ENCODE measurements around the gene IL11. TPM values are rescaled to one million over a fixed set of nuclear protein-coding genes. Genes with fewer than 3 reads are reported as not detected.

The IL11 gene
- total RNA-seq, 1 donor from 2014 or later, result not detected

GRCh38 chr19:55392820-55393761 lies 22.8 kb upstream of the IL11 start:
- no peak for DNase-seq (ENCODE audit: low spot score)
- intact Hi-C loops (cut with DNase I), result no loop called here

- no peak for DNase-seq (ENCODE audit: low spot score)
- intact Hi-C loops (cut with DNase I), result no loop called here
Measured at GRCh38 chr19:55391702-55392615, 21.7 kb upstream of the IL11 start.

DNA sequence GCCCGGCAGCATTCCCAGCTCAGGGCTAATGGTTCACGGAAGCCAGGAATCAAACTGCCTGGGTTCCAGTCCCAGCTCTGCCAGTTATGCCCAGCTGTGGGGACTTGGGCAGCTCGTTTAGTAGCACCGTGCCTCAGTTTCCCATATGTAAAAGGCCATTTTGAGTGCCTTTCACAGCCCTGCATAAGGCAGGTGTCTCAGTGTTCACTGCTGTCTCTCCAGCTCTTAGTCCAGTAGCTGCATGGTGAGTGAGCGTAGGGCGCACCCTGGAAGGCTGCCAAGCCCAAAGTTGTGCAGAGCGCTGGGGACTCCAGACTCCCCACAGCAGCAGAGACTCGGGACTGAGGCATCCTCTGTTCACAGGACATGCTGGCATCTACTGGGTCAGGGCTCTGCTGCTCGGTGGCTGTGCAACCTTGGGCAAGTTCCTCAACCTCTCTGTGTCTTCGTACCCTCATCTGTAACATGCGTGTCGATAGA lies 21.0 kb upstream of the IL11 start:
- intact Hi-C loops (cut with DNase I), result no loop called here
- no peak for DNase-seq (ENCODE audit: low spot score)

DNA sequence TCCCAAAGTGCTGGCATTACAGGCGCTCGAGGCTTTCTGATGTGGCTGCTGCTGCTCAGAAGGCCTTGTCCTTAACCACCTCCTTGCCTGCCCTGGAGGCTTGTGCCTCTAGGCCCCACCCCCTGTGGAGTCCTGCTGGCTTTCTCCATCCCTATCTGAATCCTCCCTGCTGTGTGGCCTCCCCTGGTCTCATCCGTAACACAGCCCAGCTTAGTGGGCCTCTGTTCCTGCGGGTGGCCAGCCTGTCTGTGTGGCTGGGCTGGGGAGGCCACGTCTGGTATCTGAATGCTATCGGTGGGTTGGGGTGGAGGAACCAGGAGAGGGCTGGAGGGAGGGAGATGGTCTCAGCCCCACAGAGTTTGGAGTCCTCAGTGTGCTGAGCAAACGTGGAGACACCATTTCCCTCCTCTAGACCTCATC lies 20.2 kb upstream of the IL11 start:
- DNase-seq (ENCODE audit: low spot score), result no peak
- intact Hi-C loops (cut with DNase I), result no loop called here

DNA sequence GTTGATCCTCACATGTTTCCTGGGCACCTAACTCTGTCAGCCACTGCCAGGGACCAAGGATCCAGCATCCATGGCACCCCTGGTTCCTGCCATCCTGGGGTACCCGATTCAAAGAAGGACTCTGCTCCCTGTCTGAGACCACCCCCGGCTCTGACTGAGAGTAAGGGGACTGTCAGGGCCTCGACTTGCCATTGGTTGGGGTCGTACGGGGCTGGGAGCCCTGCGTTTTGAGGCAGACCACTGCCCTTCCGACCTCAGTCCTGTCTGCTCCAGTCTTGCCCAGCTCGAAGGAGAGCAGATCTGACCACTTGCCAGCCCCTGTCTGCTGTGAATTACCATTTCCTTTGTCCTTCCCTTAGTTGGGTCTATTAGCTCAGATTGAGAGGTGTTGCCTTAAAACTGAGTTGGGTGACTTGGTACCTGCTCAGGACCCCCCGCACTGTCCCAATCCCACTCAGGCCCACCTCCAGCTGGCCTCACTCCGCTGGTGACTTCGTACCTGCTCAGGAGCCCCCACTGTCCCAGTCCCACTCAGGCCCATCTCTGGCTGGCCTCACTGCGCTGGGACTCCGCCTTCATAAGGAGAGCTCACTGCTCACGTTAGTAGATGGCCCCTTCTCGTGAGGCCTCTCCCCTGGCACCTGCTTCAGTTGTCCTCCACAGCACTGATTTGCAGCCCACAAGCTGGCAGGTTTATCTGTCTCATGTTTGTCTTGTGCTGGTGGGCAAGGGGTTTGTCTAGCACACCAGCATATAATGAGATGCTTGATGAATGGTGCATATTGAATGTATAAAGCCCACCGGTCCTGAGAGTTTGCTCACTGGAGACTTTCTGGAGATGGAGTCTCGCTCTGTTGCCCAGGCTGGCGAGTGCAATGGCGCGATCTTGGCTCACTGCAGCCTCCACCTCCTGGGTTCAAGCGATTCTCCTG lies 19.4 kb upstream of the IL11 start:
- intact Hi-C loops (cut with DNase I), result no loop called here
- DNase-seq (ENCODE audit: low spot score), result no peak

DNA sequence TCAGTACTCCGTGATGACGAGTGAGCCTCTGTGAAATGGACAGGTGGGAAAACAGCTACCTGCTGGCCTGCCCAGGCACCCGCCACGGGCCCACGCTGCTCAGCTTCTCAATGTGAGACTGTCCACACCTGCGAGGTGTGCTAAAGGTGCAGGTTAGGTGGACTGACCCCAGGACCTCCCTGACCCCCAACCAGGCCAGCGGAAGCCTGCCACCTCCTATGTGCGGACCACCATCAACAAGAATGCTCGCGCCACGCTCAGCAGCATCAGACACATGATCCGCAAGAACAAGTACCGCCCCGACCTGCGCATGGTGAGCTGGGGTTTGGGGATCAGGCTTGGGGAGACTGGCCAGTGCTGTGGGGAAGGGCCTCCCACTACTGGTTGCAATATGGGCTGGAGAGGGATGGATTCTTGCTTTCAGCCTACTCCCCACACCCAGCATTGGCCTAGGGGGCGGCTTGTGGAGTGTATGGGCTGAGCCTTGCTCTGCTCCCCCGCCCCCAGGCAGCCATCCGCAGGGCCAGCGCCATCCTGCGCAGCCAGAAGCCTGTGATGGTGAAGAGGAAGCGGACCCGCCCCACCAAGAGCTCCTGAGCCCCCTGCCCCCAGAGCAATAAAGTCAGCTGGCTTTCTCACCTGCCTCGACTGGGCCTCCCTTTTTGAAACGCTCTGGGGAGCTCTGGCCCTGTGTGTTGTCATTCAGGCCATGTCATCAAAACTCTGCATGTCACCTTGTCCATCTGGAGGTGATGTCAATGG lies 17.7 kb upstream of the IL11 start:
- no peak for DNase-seq (ENCODE audit: low spot score)
- intact Hi-C loops (cut with DNase I), result loop anchor here (2.0 kb wide), 1 partner anchor 17 kb away; no protein-coding TSS in a partner anchor

GRCh38 chr19:55386493-55386971 lies 16.3 kb upstream of the IL11 start:
- DNase-seq (ENCODE audit: low spot score), result no peak
- intact Hi-C loops (cut with DNase I), result loop anchor here (2.0 kb wide), 1 partner anchor 18 kb away; no protein-coding TSS in a partner anchor

- DNase-seq (ENCODE audit: low spot score), result peak; percentile 99
- intact Hi-C loops (cut with DNase I), result loop anchor here (1.0 to 2.0 kb wide), 3 partner anchors 19 to 85 kb away; partner anchors contain the start of gene KMT5C
Measured at GRCh38 chr19:55385724-55386492, 15.6 kb upstream of the IL11 start, which contains the start of gene RPL28. Gene RPL28, plus strand, starts transcription at chr19:55385932. Its CDS starts 426 bp downstream, at chr19:55386358.

GRCh38 chr19:55384920-55385723 lies 14.9 kb upstream of the IL11 start:
- intact Hi-C loops (cut with DNase I), result loop anchor here (1.0 to 2.0 kb wide), 2 partner anchors 46 to 84 kb away; partner anchors contain the start of gene KMT5C
- peak; percentile 97 for DNase-seq (ENCODE audit: low spot score)

- DNase-seq (ENCODE audit: low spot score), result peak; percentile 80
- intact Hi-C loops (cut with DNase I), result loop anchor here (2.0 kb wide), 1 partner anchor 84 kb away; no protein-coding TSS in a partner anchor
Measured at GRCh38 chr19:55384131-55384919, 14.1 kb upstream of the IL11 start, which contains the start of gene TMEM238. Gene TMEM238, minus strand, starts transcription at chr19:55384292. Its CDS starts 33 bp downstream, at chr19:55384259.

GRCh38 chr19:55383279-55384130 lies 13.2 kb upstream of the IL11 start:
- intact Hi-C loops (cut with DNase I), result loop anchor here (2.0 kb wide), 1 partner anchor 83 kb away; no protein-coding TSS in a partner anchor

GRCh38 chr19:55382522-55383054 lies 12.3 kb upstream of the IL11 start:
- intact Hi-C loops (cut with DNase I), result no loop called here

More at GRCh38 chr19:55383279-55384130, 13.2 kb upstream of the IL11 start:
- no peak for DNase-seq (ENCODE audit: low spot score)

GRCh38 chr19:55382013-55382412 lies 11.8 kb upstream of the IL11 start:
- DNase-seq (ENCODE audit: low spot score), result no peak
- intact Hi-C loops (cut with DNase I), result no loop called here

More at GRCh38 chr19:55382522-55383054, 12.3 kb upstream of the IL11 start:
- DNase-seq (ENCODE audit: low spot score), result no peak

GRCh38 chr19:55379174-55379573 lies 8.9 kb upstream of the IL11 start:
- intact Hi-C loops (cut with DNase I), result no loop called here
- DNase-seq (ENCODE audit: low spot score), result no peak

Data from cardiac septum (tissue), 1 donor.